HepG2 (cell line): ENCODE measurements around the gene TEX9. TPM values are rescaled to one million over a fixed set of nuclear protein-coding genes. Genes with fewer than 3 reads are reported as not detected.

Experiments used
- ATAD3A ChIP-seq: sonication (generic); formaldehyde crosslinking; IDR thresholded peaks from 2 replicates; pipeline ENCODE4 v1.4.0; 2020; ENCODE audit warnings: missing genetic modification reagents
- EZH2 ChIP-seq: conservative IDR thresholded peaks from 2 replicates; pipeline ENCODE4 v1.6.1; 2012; ENCODE audit warnings: mild to moderate bottlenecking, low read depth, low read length, moderate library complexity
- FOXK1 ChIP-seq: sonication (generic); formaldehyde crosslinking; IDR thresholded peaks from 2 replicates; pipeline ENCODE4 v1.4.0; 2020; ENCODE audit warnings: low read depth, missing genetic modification reagents, borderline replicate concordance
- HDAC2 ChIP-seq: sonication (generic); formaldehyde crosslinking; IDR thresholded peaks from 2 replicates; pipeline ENCODE4 v1.4.0; 2020; ENCODE audit warnings: missing genetic modification reagents
- HNF4G ChIP-seq, 2 experiments: sonication (generic) in 1 of 2; formaldehyde crosslinking in 1 of 2; IDR thresholded peaks; 2 replicates each; pipeline versions ENCODE4 v1.4.0 to v1.6.1; 2011 to 2020; ENCODE audit warnings: borderline replicate concordance in 2 of 2, low read depth in 2 of 2, mild to moderate bottlenecking in 2 of 2, low read length in 1 of 2, missing genetic modification reagents in 1 of 2, moderate library complexity in 1 of 2
- KDM5B ChIP-seq: sonication (generic); formaldehyde crosslinking; IDR thresholded peaks from 2 replicates; pipeline ENCODE4 v1.4.0; 2020; ENCODE audit warnings: missing genetic modification reagents, mild to moderate bottlenecking, borderline replicate concordance
- MEIS1 ChIP-seq: sonication (generic); formaldehyde crosslinking; IDR thresholded peaks from 2 replicates; pipeline ENCODE4 v1.9.0; 2021; ENCODE audit warnings: mild to moderate bottlenecking, missing genetic modification reagents, moderate library complexity, borderline replicate concordance
- PHF20 ChIP-seq: sonication (generic); formaldehyde crosslinking; IDR thresholded peaks from 2 replicates; pipeline ENCODE4 v1.5.0; 2020; ENCODE audit warnings: mild to moderate bottlenecking, missing genetic modification reagents
- ZC3H4 ChIP-seq: sonication (generic); formaldehyde crosslinking; IDR thresholded peaks from 2 replicates; pipeline ENCODE4 v1.4.0; 2020; ENCODE audit warnings: missing genetic modification reagents, borderline replicate concordance
- ZNF749 ChIP-seq: sonication (generic); formaldehyde crosslinking; IDR thresholded peaks from 2 replicates; pipeline ENCODE4 v1.8.0; 2022; ENCODE audit warnings: mild to moderate bottlenecking, missing genetic modification reagents, moderate library complexity, borderline replicate concordance
- ZNF761 ChIP-seq: sonication (generic); formaldehyde crosslinking; conservative IDR thresholded peaks from 2 replicates; pipeline ENCODE4 v1.4.0; 2020; ENCODE audit warnings: mild to moderate bottlenecking, missing genetic modification reagents
- ZNF879 ChIP-seq: sonication (generic); formaldehyde crosslinking; IDR thresholded peaks from 2 replicates; pipeline ENCODE4 v1.8.1; 2023; ENCODE audit warnings: missing genetic modification reagents
- polyA plus RNA-seq, 8 experiments: library from polyadenylated mRNA; depleted of rRNA in 3 of 8; stranded (reverse) in 7 of 8; unstranded in 1 of 8; fragments of >200 nt; fragmentation: Illumina TruSeq in 4 of 8; extraction: Trizol in 4 of 8; gene quantifications; 2 replicates each; pipeline versions ENCODE4 v1.2.1 to v1.2.3, GENCODE V29; 2011 to 2016; ENCODE audit warnings: low read depth in 4 of 8, missing spikeins in 1 of 8, mixed read lengths in 1 of 8; ENCODE audit not compliant: insufficient read depth in 1 of 8
- total RNA-seq, 5 experiments: library from RNA; depleted of rRNA; stranded (reverse); fragments of >200 nt; fragmentation: Illumina TruSeq; extraction: Trizol; gene quantifications; 2 replicates each; pipeline ENCODE4 v1.2.3, GENCODE V29; 2016; ENCODE audit warnings: low read depth in 1 of 5
- TF ChIP-seq, protein P1 (sequence below): fragments of 450-650 bp; IDR thresholded peaks from 2 replicates; pipeline ENCODE4 v1.6.1; 2017
- TF ChIP-seq, protein P2 (sequence below): sonication (generic); formaldehyde crosslinking; IDR thresholded peaks from 2 replicates; pipeline ENCODE4 v1.4.0; 2020; ENCODE audit warnings: missing genetic modification reagents
- TF ChIP-seq, protein P3 (sequence below): sonication (generic); formaldehyde crosslinking; conservative IDR thresholded peaks from 2 replicates; pipeline ENCODE4 v1.5.0; 2020; ENCODE audit warnings: missing genetic modification reagents
- TF ChIP-seq, protein P4 (sequence below): sonication (generic); formaldehyde crosslinking; IDR thresholded peaks from 2 replicates; pipeline ENCODE4 v1.5.1; 2020; ENCODE audit warnings: mild to moderate bottlenecking, missing genetic modification reagents, moderate library complexity
- TF ChIP-seq, protein P5 (sequence below): sonication (generic); formaldehyde crosslinking; IDR thresholded peaks from 2 replicates; pipeline ENCODE4 v1.4.0; 2020; ENCODE audit warnings: mild to moderate bottlenecking, missing genetic modification reagents
- TF ChIP-seq, protein P6 (sequence below): IDR thresholded peaks from 2 replicates; pipeline ENCODE4 v1.6.1; 2016; ENCODE audit warnings: low read depth, control low read depth

The TEX9 gene
- total and polyA plus RNA-seq, 2 of the 13 experiments (the other 11 are each of a cell fraction or from before 2014, with no cell fraction given) = 0.82 to 6.9 TPM

DNA sequence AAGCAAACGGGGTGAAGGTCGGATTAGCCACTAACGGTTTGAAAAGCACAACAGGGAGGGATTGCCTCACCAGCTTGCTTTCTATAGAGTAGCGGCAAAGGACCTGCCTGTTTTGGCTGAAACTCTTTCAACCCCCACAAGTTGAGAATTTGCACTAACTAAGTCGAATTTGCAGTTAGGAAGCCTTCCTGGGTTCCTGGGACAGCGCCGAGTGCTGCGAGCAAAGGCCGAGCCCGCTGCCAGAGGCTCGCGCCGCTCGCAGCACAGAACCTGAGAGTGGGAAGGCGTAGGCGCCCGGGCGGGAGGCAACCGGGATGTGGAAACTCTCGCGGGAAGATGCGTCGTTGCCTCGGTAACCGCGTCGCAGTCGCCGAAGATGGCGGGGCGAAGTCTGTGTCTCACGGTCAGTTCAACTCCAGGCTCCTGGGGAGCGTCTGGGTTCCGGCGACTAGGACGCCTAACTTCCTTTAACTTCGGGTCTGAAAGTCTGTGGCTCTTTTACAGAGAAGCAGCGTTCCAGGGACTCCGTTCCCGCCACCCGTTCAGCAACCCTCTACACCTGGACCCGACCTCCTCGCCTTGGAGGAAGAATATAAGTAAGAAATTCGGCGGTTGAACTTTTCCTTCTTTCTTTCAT, at the start of gene TEX9 (continued):
- TF ChIP-seq, protein P1, sequence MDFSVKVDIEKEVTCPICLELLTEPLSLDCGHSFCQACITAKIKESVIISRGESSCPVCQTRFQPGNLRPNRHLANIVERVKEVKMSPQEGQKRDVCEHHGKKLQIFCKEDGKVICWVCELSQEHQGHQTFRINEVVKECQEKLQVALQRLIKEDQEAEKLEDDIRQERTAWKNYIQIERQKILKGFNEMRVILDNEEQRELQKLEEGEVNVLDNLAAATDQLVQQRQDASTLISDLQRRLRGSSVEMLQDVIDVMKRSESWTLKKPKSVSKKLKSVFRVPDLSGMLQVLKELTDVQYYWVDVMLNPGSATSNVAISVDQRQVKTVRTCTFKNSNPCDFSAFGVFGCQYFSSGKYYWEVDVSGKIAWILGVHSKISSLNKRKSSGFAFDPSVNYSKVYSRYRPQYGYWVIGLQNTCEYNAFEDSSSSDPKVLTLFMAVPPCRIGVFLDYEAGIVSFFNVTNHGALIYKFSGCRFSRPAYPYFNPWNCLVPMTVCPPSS = no peak
- TF ChIP-seq FOXK1 (no peak), HDAC2 (CRISPR knock-in tag) (peak; percentile 57; the same call in 1 of the 2 replicates), ZNF879 (CRISPR knock-in tag) (no peak), KDM5B (peak; percentile 69; the same call in 1 of the 2 replicates), ZC3H4 (CRISPR knock-in tag) (no peak), MEIS1 (CRISPR knock-in tag) (no peak), ZNF761 (no peak), ATAD3A (no peak), HNF4G (IDR thresholded peaks at IDR 0.05; ENCODE audit: borderline replicate concordance, low read depth, low read length) (0 out of 2 replicates have a peak, but pooled peaks have one; percentile 2), HNF4G (CRISPR knock-in tag; IDR thresholded peaks at IDR 0.05; ENCODE audit: borderline replicate concordance, low read depth) (no peak), PHF20 (CRISPR knock-in tag) (no peak; the same call in 1 of the 2 replicates), EZH2 (no peak), ZNF749 (CRISPR knock-in tag) (no peak)
- TF ChIP-seq, protein P2, sequence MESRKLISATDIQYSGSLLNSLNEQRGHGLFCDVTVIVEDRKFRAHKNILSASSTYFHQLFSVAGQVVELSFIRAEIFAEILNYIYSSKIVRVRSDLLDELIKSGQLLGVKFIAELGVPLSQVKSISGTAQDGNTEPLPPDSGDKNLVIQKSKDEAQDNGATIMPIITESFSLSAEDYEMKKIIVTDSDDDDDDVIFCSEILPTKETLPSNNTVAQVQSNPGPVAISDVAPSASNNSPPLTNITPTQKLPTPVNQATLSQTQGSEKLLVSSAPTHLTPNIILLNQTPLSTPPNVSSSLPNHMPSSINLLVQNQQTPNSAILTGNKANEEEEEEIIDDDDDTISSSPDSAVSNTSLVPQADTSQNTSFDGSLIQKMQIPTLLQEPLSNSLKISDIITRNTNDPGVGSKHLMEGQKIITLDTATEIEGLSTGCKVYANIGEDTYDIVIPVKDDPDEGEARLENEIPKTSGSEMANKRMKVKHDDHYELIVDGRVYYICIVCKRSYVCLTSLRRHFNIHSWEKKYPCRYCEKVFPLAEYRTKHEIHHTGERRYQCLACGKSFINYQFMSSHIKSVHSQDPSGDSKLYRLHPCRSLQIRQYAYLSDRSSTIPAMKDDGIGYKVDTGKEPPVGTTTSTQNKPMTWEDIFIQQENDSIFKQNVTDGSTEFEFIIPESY = no peak
- TF ChIP-seq, protein P3, sequence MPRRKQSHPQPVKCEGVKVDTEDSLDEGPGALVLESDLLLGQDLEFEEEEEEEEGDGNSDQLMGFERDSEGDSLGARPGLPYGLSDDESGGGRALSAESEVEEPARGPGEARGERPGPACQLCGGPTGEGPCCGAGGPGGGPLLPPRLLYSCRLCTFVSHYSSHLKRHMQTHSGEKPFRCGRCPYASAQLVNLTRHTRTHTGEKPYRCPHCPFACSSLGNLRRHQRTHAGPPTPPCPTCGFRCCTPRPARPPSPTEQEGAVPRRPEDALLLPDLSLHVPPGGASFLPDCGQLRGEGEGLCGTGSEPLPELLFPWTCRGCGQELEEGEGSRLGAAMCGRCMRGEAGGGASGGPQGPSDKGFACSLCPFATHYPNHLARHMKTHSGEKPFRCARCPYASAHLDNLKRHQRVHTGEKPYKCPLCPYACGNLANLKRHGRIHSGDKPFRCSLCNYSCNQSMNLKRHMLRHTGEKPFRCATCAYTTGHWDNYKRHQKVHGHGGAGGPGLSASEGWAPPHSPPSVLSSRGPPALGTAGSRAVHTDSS = no peak
- TF ChIP-seq, protein P4, sequence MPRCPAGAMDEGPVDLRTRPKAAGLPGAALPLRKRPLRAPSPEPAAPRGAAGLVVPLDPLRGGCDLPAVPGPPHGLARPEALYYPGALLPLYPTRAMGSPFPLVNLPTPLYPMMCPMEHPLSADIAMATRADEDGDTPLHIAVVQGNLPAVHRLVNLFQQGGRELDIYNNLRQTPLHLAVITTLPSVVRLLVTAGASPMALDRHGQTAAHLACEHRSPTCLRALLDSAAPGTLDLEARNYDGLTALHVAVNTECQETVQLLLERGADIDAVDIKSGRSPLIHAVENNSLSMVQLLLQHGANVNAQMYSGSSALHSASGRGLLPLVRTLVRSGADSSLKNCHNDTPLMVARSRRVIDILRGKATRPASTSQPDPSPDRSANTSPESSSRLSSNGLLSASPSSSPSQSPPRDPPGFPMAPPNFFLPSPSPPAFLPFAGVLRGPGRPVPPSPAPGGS (CRISPR knock-in tag) = no peak
- TF ChIP-seq, protein P5, sequence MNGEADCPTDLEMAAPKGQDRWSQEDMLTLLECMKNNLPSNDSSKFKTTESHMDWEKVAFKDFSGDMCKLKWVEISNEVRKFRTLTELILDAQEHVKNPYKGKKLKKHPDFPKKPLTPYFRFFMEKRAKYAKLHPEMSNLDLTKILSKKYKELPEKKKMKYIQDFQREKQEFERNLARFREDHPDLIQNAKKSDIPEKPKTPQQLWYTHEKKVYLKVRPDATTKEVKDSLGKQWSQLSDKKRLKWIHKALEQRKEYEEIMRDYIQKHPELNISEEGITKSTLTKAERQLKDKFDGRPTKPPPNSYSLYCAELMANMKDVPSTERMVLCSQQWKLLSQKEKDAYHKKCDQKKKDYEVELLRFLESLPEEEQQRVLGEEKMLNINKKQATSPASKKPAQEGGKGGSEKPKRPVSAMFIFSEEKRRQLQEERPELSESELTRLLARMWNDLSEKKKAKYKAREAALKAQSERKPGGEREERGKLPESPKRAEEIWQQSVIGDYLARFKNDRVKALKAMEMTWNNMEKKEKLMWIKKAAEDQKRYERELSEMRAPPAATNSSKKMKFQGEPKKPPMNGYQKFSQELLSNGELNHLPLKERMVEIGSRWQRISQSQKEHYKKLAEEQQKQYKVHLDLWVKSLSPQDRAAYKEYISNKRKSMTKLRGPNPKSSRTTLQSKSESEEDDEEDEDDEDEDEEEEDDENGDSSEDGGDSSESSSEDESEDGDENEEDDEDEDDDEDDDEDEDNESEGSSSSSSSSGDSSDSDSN = peak; percentile 36; the same call in 1 of the 2 replicates
- TF ChIP-seq, protein P6, sequence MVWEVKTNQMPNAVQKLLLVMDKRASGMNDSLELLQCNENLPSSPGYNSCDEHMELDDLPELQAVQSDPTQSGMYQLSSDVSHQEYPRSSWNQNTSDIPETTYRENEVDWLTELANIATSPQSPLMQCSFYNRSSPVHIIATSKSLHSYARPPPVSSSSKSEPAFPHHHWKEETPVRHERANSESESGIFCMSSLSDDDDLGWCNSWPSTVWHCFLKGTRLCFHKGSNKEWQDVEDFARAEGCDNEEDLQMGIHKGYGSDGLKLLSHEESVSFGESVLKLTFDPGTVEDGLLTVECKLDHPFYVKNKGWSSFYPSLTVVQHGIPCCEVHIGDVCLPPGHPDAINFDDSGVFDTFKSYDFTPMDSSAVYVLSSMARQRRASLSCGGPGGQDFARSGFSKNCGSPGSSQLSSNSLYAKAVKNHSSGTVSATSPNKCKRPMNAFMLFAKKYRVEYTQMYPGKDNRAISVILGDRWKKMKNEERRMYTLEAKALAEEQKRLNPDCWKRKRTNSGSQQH (CRISPR knock-in tag) = no peak
